ENCODE data around the gene THBS1.

THBS1 gene

DNA sequence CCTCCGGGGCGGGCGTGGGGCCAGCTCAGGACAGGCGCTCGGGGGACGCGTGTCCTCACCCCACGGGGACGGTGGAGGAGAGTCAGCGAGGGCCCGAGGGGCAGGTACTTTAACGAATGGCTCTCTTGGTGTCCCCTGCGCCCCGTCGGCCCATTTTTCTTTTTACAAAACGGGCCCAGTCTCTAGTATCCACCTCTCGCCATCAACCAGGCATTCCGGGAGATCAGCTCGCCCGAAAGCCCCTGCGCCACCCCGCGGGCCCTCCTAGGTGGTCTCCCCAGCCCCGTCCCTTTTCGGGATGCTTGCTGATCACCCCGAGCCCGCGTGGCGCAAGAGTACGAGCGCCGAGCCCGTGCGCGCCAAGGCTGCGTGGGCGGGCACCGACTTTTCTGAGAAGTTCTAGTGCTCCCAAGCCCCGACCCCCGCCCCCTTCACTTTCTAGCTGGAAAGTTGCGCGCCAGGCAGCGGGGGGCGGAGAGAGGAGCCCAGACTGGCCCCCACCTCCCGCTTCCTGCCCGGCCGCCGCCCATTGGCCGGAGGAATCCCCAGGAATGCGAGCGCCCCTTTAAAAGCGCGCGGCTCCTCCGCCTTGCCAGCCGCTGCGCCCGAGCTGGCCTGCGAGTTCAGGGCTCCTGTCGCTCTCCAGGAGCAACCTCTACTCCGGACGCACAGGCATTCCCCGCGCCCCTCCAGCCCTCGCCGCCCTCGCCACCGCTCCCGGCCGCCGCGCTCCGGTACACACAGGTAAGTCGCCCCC, at the start of gene THBS1:
TSS of gene THBS1 (plus strand) at position 595 of the 757 bp plus-strand sequence. CDS start 779 bp downstream, outside the sequence.
- DNase-seq: peak; percentile 94

DNA sequence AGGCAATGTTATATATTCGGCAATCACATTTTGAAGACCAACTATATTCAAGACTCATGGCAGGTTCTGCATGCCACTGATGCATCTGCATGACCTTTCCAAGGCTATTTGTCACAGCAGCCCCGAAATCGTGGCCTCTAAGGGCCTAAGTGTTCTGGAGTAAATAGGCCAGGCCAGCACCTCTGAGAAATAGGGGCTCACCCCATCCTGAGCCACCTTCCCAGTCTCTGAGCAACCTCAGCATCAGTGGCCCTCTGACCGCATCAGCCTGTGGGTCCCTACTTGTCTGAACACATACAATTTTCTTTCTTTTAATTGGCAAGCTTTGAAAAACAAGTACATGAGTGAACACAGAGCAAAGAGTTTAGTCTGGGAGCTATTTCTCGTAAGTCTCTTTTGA, 45.9 kb upstream of the THBS1 start:
- no peak for DNase-seq

DNA sequence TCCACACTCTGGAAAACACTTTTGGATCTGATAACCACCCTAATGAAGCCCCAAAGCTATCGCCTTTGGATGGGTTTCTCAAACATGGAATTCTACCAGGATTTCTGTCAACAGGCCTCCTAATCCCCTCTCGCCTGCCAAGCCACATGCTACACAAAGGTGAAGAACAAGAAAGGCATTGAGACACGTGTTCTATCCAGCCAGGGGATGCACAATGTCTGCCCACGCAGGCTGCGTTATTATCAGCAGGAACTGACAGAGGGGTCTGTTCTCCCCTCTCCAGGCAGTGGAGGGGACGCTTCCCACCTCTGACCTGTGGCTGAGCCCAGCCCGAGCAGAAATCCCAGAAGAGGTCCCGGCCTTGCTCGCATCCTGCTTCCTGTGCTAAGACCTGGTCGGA, 45.4 kb upstream of the THBS1 start:
- DNase-seq: no peak

DNA sequence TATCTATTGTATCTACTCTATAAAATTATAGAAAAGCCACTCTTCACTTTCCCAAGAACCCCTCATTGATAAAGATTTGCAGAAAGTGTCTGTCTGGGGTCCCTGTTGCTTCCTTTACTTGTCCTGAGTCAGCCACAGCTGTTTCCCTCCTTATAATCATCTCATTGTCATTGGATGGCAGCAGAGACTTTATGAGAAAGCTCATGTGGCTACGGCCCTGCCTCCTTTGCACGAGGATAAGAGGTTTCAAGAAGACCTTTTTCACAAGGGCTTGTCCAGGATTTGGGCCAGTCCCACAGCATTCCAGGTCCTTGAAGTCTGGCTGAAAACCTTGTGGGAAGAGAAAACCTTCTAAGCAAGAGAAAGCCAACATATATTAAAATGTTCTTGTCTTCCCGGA, 41.9 kb upstream of the THBS1 start:
- no peak for DNase-seq

DNA sequence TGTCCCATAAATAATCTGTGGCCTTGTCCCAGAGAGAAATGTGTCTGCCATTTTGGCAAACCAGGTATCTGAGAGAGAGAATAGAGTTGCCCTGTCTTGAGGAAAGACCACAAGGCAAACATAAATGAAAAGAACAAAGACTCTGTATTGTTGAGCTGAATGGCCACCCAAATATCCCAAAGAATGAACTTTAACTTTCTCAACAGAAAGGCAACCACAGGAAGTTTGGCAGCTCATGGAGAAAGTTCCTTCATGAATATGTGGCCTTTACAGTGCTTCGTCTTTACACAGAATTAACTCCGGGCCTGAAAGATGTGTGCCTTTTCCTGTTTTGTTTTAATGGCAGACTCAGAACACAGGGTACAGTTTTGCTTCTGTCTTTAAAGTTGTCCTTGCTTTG, 41.4 kb upstream of the THBS1 start:
- no peak for DNase-seq

DNA sequence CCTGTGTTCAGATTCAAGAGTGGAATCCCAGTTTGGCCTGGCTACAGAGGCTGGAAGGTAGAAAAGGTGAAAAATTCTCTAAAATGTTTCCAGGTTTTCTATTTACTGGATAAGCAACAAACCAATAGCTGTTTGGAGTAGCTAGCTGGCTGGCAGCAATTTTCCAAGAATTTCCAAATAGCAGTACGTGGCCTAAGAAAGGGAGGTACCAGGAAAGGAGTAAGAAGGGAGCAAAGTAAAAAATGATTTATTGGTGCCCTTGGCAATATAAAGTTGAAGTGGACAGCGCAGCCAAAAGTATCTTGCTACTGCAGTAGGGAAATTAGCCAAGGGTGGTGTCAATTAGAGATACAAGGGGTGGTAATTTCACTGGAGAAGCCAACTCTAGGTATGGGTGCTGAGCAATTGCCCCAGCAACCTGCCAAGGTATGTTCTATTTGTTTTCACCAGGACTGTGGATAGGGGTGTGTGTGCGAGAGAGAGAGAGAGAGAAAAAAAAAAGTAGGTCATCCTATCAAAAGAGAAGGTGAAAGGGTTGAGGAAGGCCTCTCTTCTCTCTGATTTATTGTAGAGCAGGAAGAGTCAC, 40.8 kb upstream of the THBS1 start:
- DNase-seq: no peak

DNA sequence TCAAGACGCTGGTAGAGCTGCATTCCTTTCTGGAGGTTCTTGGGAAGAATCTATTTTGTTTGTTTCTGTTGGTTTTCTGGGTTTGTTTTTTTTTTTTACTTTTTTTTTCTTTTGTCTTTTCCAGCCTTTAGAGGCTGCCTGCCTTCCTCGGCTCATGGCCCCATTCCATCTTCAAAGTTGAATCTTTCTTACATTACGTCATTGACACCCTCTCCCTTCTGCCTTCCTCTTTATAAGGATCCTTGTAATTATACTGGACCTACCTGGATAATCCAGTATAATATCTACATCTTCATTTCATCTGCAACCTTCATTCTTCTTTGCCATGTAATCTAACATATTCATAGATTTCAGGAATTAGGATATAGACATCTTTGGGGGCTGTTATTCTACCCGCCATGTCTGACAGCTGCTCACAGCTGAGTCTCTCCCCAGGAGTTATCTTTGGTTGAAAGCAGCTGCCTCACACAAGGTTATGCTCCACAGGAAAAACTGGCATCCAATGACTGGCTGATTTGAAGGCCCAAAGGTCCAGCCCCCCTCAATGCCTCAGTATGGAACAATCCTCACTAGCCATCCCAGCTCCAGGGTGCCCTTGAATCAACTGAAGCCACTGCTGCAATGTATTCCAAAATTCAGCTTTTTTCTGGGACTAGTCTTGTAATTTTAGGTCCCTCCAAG, 38.4 kb upstream of the THBS1 start:
- no peak for DNase-seq

DNA sequence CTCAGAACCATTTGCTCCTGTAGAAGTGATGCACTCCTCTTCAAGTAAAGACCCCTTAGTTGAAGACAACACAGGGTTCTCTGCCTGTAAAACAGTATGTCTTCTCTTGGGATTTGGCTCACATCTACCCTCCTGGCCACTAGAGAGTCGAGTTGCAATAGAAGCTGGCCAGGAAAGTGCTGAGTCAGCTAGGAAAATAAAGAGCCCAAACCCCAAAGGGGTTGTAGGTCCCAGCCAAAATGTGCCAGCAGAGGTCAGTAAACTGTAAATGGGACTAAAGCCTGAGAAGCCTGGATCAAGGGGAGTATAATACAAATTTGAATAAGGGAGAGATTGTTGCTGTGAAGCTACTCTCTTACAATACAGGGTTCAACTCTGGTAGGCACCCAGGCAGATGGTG, 37.2 kb upstream of the THBS1 start:
- no peak for DNase-seq

DNA sequence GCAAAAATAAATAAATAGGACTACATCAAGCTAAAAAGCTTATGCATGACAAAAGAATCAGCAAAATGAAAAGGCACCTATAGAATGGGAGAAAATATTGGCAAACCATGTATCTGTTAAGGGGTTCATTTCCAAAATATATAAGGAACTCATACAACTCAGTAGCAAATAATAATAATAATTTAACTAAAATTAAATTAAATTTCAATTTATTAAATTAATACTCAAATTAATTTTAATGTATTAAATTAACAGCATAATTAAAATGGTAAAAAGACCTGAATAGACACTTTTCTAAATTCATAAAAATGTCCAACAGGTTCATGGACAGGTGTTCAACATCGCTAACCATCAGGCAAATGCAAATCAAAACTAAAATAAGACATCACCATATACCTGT, 34.0 kb upstream of the THBS1 start:
- no peak for DNase-seq

DNA sequence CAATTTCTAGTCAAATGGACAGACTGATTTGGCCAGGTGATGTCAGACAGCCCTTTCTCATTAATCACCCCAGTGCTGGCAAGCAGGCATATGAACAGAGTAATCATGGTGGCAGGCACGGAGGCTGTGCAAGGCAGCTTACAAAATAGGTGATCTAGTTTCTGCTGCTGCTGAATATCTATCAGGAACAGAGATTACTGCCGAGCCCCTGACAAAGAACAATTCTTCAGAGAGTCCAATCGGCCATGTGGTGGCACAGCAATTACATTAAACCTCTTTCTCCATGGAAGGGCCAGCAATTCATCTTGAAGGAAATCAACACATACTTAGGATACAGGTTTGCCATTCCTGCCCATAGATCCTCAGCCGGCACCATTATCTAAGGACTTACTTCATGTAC, 32.3 kb upstream of the THBS1 start:
- no peak for DNase-seq

DNA sequence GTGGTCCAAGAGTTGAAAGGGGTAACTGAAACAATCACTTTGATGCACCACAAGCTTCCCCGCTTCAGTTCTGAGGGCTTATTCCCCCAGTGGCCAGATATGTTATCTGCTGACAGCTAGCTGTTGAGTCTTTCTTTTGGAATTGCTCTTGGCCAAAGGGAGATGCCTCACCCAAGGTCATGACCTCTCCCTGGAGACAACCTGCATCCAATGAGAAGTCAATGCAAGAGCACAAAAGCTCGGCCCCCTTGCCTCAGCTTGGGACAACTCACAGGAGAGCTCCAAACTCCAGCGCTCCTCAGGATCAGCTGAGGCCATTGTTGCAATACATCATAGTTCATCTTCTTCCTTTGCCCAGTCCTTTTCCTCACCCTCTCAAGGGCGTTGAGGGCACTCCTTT, 31.0 kb upstream of the THBS1 start:
- no peak for DNase-seq

DNA sequence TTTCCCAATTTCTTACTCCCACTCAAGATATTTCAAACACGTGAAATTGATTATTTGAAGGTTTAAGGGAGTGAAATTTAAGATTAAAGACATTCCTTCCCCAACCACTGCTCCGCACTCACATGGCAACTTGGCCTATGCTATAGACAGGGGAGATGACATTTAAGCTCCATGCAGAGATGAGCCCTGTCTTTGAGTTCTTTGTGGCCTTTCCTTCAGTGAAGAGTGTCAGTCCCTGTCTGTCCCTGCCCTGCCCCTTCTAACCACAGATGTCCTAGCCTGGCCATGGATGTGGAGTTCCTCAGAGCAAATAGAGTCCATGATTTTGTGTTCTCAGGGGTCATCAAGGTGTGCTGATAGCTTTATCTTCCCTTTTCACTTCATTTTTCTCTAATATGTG, 29.4 kb upstream of the THBS1 start:
- no peak for DNase-seq

DNA sequence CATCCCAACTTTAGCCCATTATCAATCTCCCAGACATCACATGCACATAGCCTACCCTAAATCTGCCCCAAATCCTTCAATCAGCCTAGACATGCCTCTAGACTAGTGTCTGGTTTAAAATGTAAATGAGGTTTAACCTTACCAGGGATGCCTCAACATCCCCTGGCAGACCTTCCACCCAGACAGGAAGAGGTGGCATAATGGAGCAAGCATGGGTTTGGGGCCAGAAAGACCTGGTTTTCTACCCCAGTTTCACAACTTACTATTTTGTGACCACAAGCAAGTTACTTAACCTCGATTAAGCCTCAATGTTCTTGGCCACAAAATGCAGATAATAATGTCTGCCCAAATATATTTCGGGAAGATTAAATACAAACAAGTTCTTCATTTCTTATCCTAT, 28.3 kb upstream of the THBS1 start:
- DNase-seq: no peak

DNA sequence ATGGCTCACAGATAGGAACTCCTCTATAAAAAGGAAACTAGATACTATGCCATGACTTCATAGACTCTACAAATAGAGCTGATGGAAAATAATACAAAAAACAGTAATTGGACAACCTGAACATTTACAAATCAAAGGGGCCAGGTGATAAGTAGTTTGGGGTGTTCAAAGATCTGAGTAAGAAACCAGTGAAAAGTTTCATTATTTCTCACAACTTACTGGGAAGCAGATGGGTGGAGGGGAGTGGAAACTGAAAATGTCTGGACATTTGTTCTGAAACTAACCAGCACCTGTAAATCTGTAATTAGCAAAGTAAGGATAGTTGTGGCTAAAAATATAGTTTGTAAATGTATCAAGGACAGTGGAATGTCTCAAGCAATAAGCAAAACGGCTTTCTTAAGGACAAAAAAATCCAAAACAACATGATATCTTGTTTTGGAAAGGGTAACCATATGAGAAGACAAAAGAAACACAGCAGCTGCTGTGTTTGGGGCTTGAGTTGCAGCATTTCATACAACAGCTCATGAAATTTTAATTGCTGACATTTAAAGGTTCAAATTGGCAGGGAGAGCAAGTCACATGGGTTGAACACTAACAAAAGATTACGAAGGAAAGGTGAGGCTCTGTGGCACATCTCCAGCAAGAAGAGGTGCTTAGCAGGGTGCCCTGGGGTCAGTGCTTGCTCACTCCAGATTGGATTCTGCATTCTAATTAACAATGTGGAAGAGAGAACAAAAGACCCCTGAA, 26.8 kb upstream of the THBS1 start:
- no peak for DNase-seq

DNA sequence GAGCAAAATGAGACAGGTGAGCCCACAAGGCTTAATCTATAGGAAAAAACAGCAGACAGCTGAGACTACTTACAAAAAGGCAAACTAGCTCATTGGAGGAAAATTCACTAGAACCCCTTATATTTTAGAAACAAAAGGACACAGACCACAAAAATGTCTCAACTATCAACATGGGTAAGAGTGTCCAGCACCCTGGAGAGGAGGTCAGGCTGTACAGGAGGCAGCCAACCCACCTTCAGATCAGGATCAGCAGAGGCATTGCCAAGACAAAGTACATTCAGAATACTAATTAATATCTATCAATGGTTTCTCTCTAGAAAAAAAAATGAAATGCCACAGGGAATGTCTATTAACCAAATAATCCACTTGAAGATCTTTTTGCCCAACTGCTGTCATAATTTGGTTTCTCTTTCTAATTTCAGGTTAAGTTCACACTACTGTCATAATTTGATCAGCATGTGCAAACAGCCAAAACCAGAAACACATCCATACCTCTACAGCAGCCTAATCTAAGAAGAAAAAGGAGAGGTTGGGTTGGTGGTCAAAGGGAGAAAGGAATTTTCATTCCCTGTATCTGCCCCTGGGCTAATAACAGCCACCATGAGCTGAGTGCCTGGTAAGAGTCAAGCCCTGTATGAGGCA, 26.0 kb upstream of the THBS1 start:
- no peak for DNase-seq

DNA sequence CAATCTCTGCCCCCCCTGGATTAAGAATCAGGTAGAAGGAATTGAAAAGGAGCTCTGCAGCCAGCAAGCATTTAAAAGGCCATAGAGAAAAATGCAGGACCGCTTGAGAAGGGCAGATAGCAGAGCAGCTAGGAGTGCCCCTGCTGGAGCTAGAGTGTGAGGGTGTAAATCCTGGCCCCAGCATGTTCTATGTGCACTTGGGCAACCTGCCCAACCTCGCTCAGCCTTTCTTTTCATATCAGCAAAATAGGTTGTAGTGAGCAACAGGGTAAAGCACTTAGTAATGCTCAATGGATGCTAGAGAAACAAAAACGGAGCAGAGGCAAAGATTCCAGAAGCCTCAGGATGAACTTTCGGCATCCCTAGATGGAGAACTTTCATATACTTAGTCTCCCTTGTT, 25.0 kb upstream of the THBS1 start:
- DNase-seq: no peak

DNA sequence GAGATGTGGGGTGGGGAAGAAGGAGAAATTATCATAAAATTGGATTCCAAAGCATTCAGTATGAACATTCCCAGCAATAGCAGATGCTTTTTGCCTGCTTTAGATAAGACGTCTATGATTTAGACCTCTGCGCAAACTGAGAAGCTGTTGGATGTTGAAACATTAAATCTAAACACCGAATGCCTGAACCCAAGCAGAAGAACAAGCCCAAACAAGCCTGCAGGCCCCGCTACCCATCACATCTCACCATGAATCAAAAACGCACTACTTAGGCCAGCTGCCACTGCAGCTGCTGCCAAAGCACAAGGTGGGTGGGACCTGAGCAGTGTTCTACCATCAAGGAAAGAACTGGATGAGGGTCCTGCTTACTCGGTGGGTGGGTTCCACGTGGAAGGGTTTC, 24.4 kb upstream of the THBS1 start:
- no peak for DNase-seq

DNA sequence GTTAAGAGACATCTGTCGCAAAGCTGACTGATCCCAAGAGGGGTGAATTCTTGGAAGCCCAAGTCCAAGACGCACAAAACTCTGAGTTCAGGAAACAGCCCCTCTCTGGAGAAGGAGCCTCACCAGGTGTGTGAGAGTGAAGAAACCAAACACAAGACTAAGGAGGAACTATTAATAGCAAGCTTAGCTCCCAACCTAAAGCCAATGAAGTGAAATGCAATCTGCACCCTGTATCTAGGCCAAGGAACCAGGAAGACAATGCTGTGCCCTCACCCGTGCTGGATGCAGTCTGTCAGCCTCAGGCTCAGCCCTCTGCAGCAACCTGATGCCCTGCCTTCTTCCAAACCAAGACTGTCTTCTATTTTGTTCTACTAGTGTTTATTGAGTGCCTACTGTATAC, 22.5 kb upstream of the THBS1 start:
- no peak for DNase-seq

DNA sequence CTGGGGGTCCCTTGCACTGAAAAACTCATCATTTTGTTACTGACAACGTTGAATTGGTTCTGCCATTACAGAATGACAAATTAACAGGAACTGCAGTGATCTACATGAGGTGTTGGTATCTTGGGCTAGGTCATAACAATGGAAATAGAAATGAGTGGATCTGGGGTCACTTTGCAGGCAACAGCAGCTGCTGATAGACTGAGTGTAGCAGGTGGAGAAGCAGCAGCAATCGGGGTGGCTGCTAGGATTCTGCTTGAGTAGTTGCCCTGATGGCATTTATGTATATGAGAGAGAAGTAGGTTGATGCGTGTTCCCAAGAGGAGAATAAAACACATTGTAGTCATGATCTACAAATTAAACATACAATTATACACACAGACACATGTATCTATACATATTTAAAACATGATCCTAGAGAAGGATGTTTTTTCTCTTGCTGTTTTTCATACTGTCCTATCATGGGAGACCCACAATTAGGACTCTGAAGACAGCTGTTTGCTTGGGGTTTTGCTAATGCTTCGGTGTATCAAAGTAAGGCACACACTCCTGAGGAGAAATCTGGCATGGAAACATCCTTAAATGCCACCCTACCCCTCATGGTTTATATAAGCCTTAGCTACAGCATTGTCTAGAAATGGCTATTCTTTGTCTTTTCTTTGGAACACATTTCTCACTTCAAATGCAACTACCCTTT, 15.8 kb upstream of the THBS1 start:
- DNase-seq: no peak

DNA sequence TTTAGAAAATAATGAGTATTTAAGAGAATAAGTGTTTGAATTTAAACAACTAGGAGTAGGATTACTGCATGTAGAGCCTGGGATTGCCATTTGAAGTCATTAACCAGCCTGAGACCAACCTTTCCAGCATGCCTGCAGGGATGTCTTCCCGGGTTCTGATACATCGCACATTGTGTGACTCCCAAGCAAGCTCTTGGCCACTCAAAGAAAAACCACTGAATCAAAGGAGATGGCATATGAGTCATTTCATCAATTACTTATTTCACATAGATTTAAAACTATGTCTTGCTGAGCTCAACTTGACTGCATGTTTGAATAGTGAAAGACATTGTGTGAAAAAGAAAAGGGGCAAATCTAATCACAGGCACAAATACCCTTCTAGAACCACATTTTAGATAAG, 15.0 kb upstream of the THBS1 start:
- DNase-seq: no peak

DNA sequence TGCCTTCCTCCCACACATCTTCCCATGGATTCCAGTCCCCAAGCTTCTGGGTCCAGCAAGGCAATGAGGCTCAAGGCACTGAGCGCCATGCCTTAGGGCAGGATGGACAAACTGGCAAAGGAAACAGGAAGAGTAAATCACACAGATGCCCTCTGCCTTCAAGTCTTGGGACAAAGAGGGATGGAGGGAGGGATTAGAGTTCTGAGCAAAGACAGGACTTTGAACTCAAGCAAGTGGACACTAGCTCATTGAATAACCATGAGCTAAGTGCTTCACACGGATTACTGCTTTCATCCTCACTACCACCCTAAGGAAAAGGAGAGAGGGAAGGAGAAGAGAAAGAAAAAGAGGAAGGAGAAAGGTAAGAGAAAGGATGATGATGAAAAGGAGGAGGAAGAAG, 7.6 kb upstream of the THBS1 start:
- DNase-seq: no peak

DNA sequence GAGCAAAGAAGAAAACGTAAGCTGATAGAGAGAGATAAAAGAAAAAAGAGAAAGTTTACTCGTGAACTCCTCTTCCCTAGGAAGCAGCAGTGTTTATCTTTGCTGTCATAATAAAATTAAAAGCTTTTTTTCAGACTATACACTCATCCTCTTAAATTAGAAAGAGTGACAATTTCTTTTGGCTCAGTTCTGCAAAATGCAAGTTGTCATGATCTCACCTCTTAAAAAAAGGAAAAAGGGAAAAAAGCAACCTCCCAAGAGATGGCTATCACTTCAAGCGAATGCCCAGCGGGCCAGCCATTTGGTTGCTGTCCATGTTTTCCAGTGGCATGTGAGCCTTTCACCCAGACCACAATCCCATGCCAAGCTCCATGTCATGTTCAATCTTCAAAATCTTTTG, 7.0 kb upstream of the THBS1 start:
- DNase-seq: no peak

DNA sequence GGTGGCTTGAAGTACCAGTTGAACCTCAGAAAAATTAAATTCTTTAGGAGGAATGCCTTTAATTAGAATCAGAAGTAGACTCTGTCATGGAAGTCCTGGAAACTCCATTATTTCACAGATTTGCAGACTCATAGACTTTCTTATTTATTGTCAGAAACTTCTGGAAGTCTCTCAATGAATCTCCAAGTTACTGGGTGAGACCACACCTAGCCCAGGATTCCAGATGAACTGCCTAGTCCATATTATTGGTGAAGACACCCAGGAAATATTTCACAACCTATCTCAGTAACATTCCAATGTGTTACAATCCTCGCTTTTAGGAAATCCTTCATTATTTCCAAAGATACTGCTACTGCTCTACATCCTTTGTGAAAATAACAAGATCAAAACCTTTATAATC, 6.5 kb upstream of the THBS1 start:
- no peak for DNase-seq

Data from T1000 (cell line).